ENCODE results near the gene AQP1.

GRCh38 chr7:30911133-30911532 is 520 bp upstream of the AQP1 start:
- no peak for TF ChIP-seq TAF1 (IDR thresholded peaks at IDR 0.05; ENCODE audit: borderline replicate concordance, low read depth, low read length)
- TF ChIP-seq POLR2A (IDR thresholded peaks at IDR 0.05; ENCODE audit: low read depth, low read length), result no peak
- no peak for TF ChIP-seq POLR2AphosphoS5 (IDR thresholded peaks at IDR 0.05; ENCODE audit: low read depth, low read length)

All from GM12892 (cell line).